ENCODE results near the gene PRKCE.
A peak's percentile ranks its signal among the peaks of the same experiment; 100 is the strongest.

The PRKCE gene

DNA sequence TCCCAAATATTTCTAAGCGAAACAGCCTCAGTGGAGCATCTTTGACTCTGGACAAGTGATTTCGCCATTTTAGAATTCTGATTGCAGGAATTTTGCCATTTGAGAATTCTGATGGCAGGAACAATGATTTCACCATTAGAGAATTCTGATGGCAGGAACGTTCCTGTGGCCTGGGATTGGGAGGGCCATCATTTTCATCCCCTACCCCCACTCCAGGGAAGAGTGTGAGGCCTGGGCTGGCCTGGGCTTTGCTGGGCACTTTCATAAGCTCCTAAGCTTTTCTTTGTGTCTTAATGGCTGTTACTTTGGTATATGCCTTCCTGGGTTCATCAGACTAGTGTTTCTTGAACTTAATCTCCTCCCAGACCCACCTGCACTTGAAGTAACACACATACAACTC is 516.4 kb downstream of the PRKCE start:
- FAIRE-seq (no peak), DNase-seq (ENCODE audit: insufficient read length, low spot score) (no peak)

GRCh38 chr2:46169467-46169866 is 518.0 kb downstream of the PRKCE start:
- no peak for FAIRE-seq
- DNase-seq (ENCODE audit: insufficient read length, low spot score) = no peak

DNA sequence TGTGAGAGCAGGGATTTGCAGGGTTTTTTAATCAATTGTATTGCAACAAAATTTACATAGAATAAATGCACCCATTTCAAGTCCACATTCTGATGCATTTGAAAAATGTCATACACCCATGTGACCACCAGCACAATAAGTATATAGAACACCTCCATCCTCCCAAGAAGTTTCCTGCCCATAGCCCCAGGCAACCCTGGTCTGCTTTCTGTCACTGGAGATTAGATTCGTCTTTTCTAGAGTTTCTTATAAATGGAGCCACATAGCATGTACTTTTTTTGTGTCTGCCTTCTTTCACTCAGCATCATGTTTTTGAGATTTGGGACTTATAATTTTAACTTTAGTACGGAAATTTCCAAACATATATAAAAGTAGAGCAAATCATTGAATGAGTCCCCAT is 518.6 kb downstream of the PRKCE start:
- DNase-seq (ENCODE audit: insufficient read length, low spot score) (no peak), FAIRE-seq (no peak)

- DNase-seq (ENCODE audit: insufficient read length, low spot score) (no peak), FAIRE-seq (no peak)
Measured at GRCh38 chr2:46170611-46171350, 519.3 kb downstream of the PRKCE start.

DNA sequence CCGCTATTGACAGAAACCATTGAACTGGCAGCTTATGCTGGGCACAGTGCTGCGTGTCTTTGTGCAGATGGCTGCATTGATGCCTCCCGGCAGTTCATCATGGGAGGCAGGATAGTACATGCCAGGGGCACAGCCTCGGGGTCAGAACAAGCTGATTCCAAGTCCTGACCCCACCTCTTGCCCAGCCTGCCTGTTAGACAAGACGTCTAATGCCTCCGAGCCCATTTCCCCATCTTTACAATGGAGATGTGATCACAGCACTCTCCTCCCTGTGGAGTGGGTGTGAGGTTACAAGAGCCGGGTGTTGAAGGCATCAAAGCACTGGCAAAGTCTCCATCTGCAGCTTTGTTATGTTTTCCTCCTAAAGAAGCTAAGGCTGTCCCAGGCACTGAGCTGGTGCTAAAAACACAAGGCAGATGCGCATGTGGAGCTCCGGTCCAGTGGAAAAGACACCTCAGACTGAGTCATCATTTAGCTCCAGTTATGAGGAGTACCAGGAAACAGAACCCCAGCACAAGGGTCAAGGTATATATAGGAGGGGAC is 520.0 kb downstream of the PRKCE start:
- DNase-seq (ENCODE audit: insufficient read length, low spot score) (peak; percentile 54), FAIRE-seq (no peak)

DNA sequence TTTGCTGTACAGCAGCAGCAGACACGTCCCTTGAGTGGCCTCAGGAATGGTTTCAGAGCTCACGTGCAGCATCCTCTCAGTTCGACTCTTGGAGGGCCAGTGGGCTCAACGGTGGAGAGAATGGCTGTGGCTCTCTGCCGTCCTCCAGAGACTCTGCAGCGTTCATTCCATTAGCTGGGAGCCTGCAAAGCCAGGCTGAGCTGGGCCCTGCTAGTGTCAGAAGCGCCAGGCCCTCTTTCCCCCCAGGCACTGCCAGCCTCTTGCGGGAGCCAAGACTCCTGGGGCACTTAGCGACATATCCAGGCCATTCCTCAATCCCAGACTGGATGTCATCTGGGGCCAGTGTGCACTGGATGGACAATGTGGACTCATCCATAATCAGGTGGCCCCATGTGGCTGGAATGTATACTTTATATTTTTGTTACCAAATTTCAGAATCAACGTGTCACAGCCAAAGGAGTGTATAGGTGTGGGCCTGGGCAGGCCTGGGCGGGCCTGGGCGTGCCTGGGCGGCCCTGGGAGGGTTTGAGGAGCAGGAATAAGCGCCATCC is 520.6 kb downstream of the PRKCE start:
- peak; percentile 41 for DNase-seq (ENCODE audit: insufficient read length, low spot score)
- no peak for FAIRE-seq

GRCh38 chr2:46173030-46173429 is 521.6 kb downstream of the PRKCE start:
- DNase-seq (ENCODE audit: insufficient read length, low spot score) = no peak
- no peak for FAIRE-seq

- DNase-seq (ENCODE audit: insufficient read length, low spot score) (no peak), FAIRE-seq (no peak)
Measured at GRCh38 chr2:46173636-46174250, 522.3 kb downstream of the PRKCE start.

DNA sequence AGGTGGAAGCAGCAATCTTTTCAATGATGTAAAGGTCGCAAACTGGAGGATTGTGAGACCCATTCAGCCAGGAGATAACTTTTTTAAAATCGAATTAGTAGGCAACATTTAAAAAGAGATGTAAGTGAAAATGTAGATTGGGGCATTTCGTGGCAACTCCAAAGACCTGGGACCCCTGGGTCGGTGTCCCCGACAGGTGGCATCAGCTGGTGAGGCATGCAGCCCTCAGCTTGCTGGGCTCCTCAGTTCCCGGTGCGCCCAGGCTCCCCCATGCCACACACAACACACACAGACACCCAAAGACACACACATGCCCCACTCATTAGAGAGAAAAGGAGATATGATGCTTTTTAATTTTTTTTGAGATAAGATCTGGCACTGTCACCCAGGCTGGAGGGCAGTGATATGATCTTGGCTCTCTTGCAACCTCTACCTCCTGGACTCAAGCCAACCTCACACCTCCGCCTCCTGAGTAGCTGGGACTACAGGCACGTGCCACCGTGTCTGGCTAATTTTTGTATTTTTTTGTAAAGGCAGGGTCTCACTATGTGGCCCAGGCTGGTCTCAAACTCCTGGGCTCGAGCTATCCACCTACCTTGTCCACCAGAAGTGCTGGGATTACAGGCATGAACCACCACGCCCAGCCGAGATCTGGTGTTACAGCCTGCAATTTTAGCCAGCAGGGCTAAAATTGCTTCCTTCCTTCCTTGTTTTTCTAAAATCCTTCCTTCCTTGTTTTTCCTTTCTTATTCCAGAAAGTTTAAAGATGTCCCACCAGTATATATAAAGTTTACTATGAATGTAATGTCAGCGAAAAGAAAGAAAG is 523.1 kb downstream of the PRKCE start:
- FAIRE-seq (no peak), DNase-seq (ENCODE audit: insufficient read length, low spot score) (no peak)

DNA sequence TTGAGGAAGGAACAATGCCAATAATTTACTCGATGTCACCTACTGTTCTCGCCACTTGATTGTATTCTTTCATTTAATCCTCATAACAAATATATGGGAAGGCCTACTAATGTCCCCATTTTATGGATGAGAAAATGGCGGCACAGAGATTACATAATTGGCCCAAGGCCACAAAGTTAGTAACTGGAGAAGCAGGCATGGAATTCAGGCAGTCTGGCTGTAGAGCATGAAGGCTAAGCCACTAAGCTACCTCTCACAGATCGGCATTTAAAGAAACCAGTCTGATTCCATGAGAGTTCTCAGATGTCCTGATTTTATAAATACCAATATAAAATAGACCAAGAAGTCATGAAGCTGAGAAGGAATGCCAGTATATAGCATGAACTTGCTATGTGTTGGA is 523.9 kb downstream of the PRKCE start:
- FAIRE-seq (no peak), DNase-seq (ENCODE audit: insufficient read length, low spot score) (no peak)

DNA sequence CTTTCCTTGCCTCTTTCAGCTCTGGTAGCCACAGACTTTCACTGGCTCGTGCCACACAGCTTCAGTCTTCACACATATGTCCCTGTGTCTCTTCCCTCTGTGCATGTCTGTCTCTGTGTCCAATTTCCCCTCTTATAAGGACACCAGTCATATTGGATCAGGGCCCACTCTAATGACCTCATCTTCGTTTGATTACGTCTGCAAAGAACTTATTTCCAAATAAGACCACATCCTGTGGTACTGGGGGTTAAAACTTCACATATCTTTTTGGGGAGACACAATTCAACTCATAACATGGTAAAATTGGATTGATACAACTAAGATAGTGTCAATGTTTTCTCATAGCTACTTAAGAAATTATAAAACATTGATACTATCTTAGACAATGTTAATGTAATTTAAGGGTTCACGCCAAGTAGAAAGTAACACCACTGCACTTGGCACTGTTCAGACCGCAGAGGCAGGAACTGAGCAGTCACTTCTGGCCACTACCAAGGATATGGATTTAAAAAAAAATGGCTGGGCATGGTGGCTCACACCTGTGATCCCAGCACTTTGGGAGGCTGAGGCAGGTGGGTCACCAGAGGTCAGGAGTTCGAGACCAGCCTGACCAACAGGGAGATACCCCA is 526.1 kb downstream of the PRKCE start:
- FAIRE-seq (no peak), DNase-seq (ENCODE audit: insufficient read length, low spot score) (no peak)

- peak; percentile 59 for DNase-seq (ENCODE audit: insufficient read length, low spot score)
- no peak for FAIRE-seq
Measured at GRCh38 chr2:46179037-46179621, 527.7 kb downstream of the PRKCE start.

- FAIRE-seq = peak; percentile 4
Measured at GRCh38 chr2:46180189-46180588, 528.7 kb downstream of the PRKCE start.

GRCh38 chr2:46181306-46181705 is 529.8 kb downstream of the PRKCE start:
- FAIRE-seq (no peak), DNase-seq (ENCODE audit: insufficient read length, low spot score) (no peak)

More at GRCh38 chr2:46180189-46180588, 528.7 kb downstream of the PRKCE start:
- no peak for DNase-seq (ENCODE audit: insufficient read length, low spot score)

DNA sequence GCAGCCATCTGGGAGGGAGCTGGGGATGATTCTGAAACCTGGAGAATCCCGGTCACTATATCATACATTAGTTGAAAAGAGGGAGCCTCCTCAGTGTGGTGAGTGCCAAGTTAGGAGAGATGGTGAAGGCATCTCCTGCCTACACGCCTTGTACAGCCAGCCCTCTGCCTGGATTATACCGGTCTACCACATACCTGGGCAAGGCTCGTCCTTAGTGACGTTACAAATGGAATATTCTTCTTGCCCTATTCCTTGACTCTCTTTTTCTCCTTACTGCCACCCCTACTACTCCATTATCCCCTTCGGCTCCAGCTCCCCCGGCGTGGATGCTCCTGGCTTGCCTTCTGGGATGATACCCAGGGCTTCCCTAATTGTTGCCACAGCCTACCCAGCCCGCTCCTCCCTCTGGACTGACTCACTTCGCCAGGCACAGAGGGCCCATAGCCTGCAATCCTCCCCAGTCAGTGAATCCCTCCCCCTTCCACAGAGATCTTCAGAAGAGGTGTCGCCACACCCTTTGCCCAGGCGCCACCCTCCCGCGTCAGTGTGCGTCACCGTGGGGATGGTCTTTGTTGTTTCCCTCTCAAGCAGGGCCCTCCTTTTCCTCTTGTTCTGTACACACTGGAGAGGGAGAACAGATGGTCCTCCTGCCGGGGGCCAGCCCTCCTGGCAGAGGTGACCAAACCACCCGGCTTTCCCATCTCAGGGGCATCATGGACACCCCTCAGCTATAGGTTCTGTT is 530.5 kb downstream of the PRKCE start:
- no peak for FAIRE-seq
- DNase-seq (ENCODE audit: insufficient read length, low spot score) = no peak

DNA sequence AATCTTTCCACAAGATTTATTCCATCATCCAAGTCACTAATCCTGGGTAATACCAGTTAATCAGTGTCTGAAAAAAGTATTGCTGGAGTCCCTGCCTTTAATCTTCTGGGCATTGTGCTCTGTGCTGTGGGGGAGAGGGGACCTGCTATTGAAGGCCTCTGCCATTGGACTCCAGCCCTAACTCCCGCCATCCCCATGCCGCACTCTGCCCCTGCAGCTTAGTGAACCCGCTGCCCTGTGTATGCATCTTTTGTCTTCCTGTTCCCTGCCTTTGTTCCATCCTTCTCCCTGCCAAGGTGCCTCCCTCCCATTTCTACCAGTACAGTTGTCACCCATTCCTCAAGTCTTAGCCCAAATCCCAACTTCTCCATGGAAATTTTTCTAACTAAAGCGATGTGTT is 532.0 kb downstream of the PRKCE start:
- no peak for FAIRE-seq

DNA sequence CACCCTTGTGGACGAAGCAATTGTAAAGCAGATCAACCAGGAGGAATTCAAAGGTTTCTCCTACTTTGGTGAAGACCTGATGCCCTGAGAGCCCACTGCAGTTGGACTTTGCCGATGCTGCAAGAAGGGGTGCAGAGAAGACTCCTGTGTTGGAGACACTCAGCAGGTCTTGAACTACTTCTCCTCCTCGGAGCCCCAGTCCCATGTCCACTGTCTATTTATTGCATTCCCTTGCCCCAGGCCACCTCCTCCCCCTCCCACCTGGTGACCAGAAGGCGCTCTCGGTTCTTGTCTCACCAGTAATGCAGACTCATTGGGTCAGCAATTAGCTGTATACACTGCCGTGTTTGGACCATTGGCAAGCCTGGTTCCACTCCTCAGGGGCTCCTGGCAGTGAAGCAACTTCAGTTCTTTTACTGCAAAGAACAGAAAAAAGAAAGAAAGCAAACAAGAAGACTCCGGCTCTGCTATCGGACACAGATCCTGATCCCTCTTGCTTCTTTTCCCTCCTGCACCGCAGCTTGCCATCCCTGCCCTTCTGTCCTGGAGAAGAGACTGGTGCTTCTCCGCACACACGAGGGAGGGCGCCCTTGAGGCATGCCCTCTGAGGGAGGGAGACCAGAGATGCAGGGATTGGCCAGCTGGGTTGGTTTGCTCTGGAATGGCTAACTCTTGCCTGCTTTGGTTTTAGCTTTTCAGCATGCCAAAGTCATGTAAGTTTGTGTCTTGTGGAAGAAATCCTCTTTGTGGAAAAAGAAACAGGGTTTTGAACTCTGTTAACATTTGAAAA is 533.5 kb downstream of the PRKCE start:
- FAIRE-seq (no peak), DNase-seq (ENCODE audit: insufficient read length, low spot score) (no peak)

More for the DNA sequence above, 532.0 kb downstream of the PRKCE start:
- no peak for DNase-seq (ENCODE audit: insufficient read length, low spot score)

DNA sequence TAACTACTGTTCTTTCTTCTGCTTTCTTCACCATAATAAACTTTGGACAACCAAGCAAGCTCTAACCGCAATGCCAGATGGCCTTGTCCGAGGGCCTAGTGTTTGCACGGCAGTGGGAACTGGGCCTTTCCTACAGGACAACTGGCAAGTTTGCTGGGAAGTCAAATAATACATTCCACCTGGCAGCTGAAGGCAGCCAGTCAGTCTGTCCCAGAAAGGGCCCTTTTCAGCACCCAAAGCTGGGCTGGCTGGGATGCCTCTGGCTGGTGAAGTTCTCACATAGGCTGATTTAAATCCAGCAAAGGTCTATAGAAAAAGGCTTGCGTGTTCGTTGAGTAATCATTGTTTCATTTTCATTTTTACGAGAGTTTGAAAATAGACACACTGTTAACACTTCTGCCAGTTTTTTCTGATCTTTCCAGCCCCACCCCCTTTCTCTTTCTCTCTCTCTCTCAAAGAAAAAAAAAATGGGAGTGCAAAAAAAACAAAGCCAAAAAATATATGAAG is 535.7 kb downstream of the PRKCE start:
- DNase-seq (ENCODE audit: insufficient read length, low spot score) (no peak), FAIRE-seq (no peak)
